NT2/D1 (cell line): ENCODE results near the gene SP5.

ENCODE experiments used
- YY1 ChIP-seq: IDR thresholded peaks from 2 replicates; pipeline ENCODE4 v1.6.1; 2011; ENCODE audit not compliant: insufficient read length, insufficient read depth
- ZNF274 ChIP-seq: IDR thresholded peaks from 2 replicates; pipeline ENCODE4 v1.6.1; 2011; ENCODE audit warnings: mild to moderate bottlenecking, low read depth, low read length

- no peak for TF ChIP-seq YY1
- no peak for TF ChIP-seq ZNF274
Measured at GRCh38 chr2:170763232-170763631, 48.1 kb downstream of the SP5 start.
